B cell (primary cell): ENCODE data around the gene CERT1. TPM values are rescaled to one million over a fixed set of nuclear protein-coding genes. Genes with fewer than 3 reads are reported as not detected.

ENCODE experiments used
- ATAC-seq: fragments of 200-7000 bp; cut with Tn5 transposase; one replicate; pipeline ENCODE4 v1.10.0; 2021; ENCODE audit warnings: low read depth, mild to moderate bottlenecking, moderate number of reproducible peaks, moderate library complexity
- CTCF ChIA-PET: fragments of 350-600 bp; sonication (Branson Sonifier 250); formaldehyde crosslinking; loops from one replicate; lab custom pipeline; 2021; ENCODE audit warnings: antibody characterized with exemption, inconsistent platforms; lab: Charles Lee
- POLR2A ChIA-PET: fragments of 350-600 bp; sonication (Branson Sonifier 250); formaldehyde crosslinking; loops from one replicate; lab custom pipeline; 2021; ENCODE audit warnings: antibody characterized with exemption; lab: Charles Lee
- DNase-seq: peaks from one replicate; pipeline ENCODE4 v3.0.0; 2013
- H2AFZ ChIP-seq: 2 replicates; pipeline ENCODE4 v1.6.1; 2012; ENCODE audit warnings: mild to moderate bottlenecking, low read depth, low read length; ENCODE audit not compliant: insufficient read depth, poor library complexity, severe bottlenecking
- H3K27ac ChIP-seq, 2 donors: 1 replicate in 1 of 2; 2 replicates in 1 of 2; pipeline ENCODE4 v1.5.1; 2012 to 2013; ENCODE audit warnings: low read length in 2 of 2, mild to moderate bottlenecking in 2 of 2, moderate library complexity in 1 of 2
- H3K27me3 ChIP-seq, 4 experiments: fragments of 200-600 bp in 1 of 4; sonication (generic) in 1 of 4; replicated peaks in 1 of 4; 1 replicate in 2 of 4; 2 replicates in 2 of 4; pipeline versions ENCODE4 v1.6.1 to v1.7.0; 2013 to 2016; ENCODE audit warnings: low read length in 3 of 4, mild to moderate bottlenecking in 2 of 4, mixed read lengths in 1 of 4, moderate library complexity in 1 of 4; ENCODE audit not compliant: insufficient read depth in 4 of 4, control insufficient read depth in 3 of 4; ENCODE audit errors: control extremely low read depth in 1 of 4
- H3K36me3 ChIP-seq, 2 experiments: replicated peaks in 1 of 2; 1 replicate in 1 of 2; 2 replicates in 1 of 2; pipeline versions ENCODE4 v1.6.1 to v1.7.1; 2013; ENCODE audit warnings: low read length in 1 of 2; ENCODE audit not compliant: insufficient read depth in 2 of 2, control insufficient read depth in 1 of 2; ENCODE audit errors: control extremely low read depth in 1 of 2, extremely low read depth in 1 of 2
- H3K4me1 ChIP-seq, 2 donors: fragments of 200-600 bp in 1 of 2; sonication (generic) in 1 of 2; 1 replicate in 1 of 2; 2 replicates in 1 of 2; pipeline versions ENCODE4 v1.5.1 to v1.6.1; 2013 to 2017; ENCODE audit warnings: low read length in 2 of 2; ENCODE audit not compliant: control insufficient read depth in 2 of 2, insufficient read depth in 2 of 2
- H3K4me2 ChIP-seq: replicated peaks from 2 replicates; pipeline ENCODE3; 2012; ENCODE audit warnings: mild to moderate bottlenecking, low read depth, low read length; ENCODE audit not compliant: poor library complexity, severe bottlenecking
- H3K4me3 ChIP-seq, 5 experiments: fragments of 200-600 bp in 1 of 5; sonication (generic) in 1 of 5; 1 replicate in 3 of 5; 2 replicates in 2 of 5; pipeline versions ENCODE4 v1.5.1 to v1.7.0; 2011 to 2016; ENCODE audit warnings: low read length in 4 of 5, mild to moderate bottlenecking in 4 of 5, low read depth in 2 of 5, control low read depth in 1 of 5, moderate library complexity in 1 of 5; ENCODE audit not compliant: insufficient read depth in 1 of 5; ENCODE audit errors: control extremely low read depth in 1 of 5, extremely low read depth in 1 of 5
- H3K79me2 ChIP-seq: fragments of 200-600 bp; sonication (generic); one replicate; pipeline ENCODE4 v1.6.0; 2016; ENCODE audit warnings: low read length; ENCODE audit not compliant: control insufficient read depth, insufficient read depth
- H3K9ac ChIP-seq: fragments of 200-600 bp; sonication (generic); 2 replicates; pipeline ENCODE4 v1.6.1; 2017; ENCODE audit warnings: mild to moderate bottlenecking, low read length, moderate library complexity
- H3K9me3 ChIP-seq, 3 donors: one replicate each; pipeline versions ENCODE4 v1.6.1 to v1.7.1; 2013; ENCODE audit warnings: low read length in 2 of 3; ENCODE audit not compliant: control insufficient read depth in 2 of 3, insufficient read depth in 1 of 3; ENCODE audit errors: control extremely low read depth in 1 of 3
- H4K20me1 ChIP-seq: 2 replicates; pipeline ENCODE4 v1.6.0; 2012; ENCODE audit warnings: mild to moderate bottlenecking, low read length; ENCODE audit not compliant: insufficient read depth, control insufficient read depth, poor library complexity, severe bottlenecking
- H3K27ac Mint-ChIP-seq: one replicate; pipeline ENCODE4 v1.8.0; 2021; ENCODE audit warnings: mixed read lengths
- H3K27me3 Mint-ChIP-seq: one replicate; pipeline ENCODE4 v1.8.0; 2021; ENCODE audit warnings: mixed read lengths
- H3K4me1 Mint-ChIP-seq: one replicate; pipeline ENCODE4 v1.8.0; 2021; ENCODE audit warnings: mixed read lengths
- H3K4me3 Mint-ChIP-seq: one replicate; pipeline ENCODE4 v1.8.0; 2021; ENCODE audit warnings: mixed read lengths
- H3K9me3 Mint-ChIP-seq: one replicate; pipeline ENCODE4 v1.8.0; 2022; ENCODE audit warnings: mixed read lengths; ENCODE audit not compliant: insufficient read depth
- EZH2 ChIP-seq: IDR thresholded peaks from 2 replicates; pipeline ENCODE4 v1.6.1; 2012; ENCODE audit warnings: borderline replicate concordance, low read depth, mild to moderate bottlenecking, moderate library complexity, low read length; ENCODE audit not compliant: insufficient read depth, poor library complexity, severe bottlenecking
- WGBS: methylation state at CpG from one replicate; pipeline ENCODE4 v1.1.5; 2013; ENCODE audit warnings: missing lambda C conversion rate; ENCODE audit not compliant: insufficient coverage; 5-methylcytosine and 5-hydroxymethylcytosine counted together
- intact Hi-C: fragments of 100-400 bp; cut with micrococcal nuclease; formaldehyde crosslinking; loops from one replicate; pipeline ENCODE4 v1.10.0; 2022
- polyA plus RNA-seq: library from polyadenylated mRNA; depleted of rRNA; stranded (reverse); fragments of >200 nt; gene quantifications from 2 replicates; pipeline ENCODE4 v1.2.3, GENCODE V29; 2012
- total RNA-seq, 2 donors: library from RNA; stranded (reverse); fragments of 120-200 nt in 1 of 2; gene quantifications; 1 replicate in 1 of 2; 2 replicates in 1 of 2; pipeline versions ENCODE4 v1.2.3 to v1.2.4, GENCODE V29; 2013 to 2022
- TF ChIP-seq, protein P1 (sequence below): fragments of 200-600 bp; IDR thresholded peaks from one replicate; pipeline ENCODE4 v1.8.0; 2022; ENCODE audit warnings: antibody characterized with exemption, mild to moderate bottlenecking

CERT1 gene
- total and polyA plus RNA-seq, 2 donors (not counting 1 experiment from before 2014, with no cell fraction given) = 13.7 to 60.5 TPM

- intact Hi-C loops = loop anchor here (5.0 to 10.0 kb wide), 5 partner anchors 53 to 1949 kb away; partner anchors contain the start of genes ANKRA2, GFM2, HEXB and IQGAP2
- Histone ChIP-seq H2AFZ (no peak overlapping the region), H4K20me1 (peaks cover 7% of the 10 kb centered on the region)
Measured at GRCh38 chr5:75513841-75514240, 2.4 kb upstream of the CERT1 start.

More at GRCh38 chr5:75513841-75514240, 2.4 kb upstream of the CERT1 start:
- ChIA-PET CTCF (no interaction called here), POLR2A (no interaction called here)
- Mint-ChIP-seq H3K27ac (peak overlapping the region; percentile 24), H3K9me3 (no peaks in the 10 kb centered on the region), H3K4me1 (peaks cover 63% of the 10 kb centered on the region), H3K27me3 (no peaks in the 10 kb centered on the region), H3K4me3 (peak overlapping the region; percentile 41)
- ATAC-seq = no peak
- H3K4me3 ChIP-seq = peak overlapping the region in 1 of 5 experiments; percentile 11
- DNase-seq = peak; percentile 35
- peaks cover 43 to 50% of the 10 kb centered on the region in 2 donors for H3K4me1 ChIP-seq
- peak overlapping the region; percentile 40 to 77 for H3K27ac ChIP-seq
- H3K79me2 ChIP-seq = peaks cover 95% of the 10 kb centered on the region
- peak overlapping the region; percentile 92 for H3K4me2 ChIP-seq
- no CpG with 5 or more reads among the region's 1 CpG for WGBS
- no peaks in the 10 kb centered on the region for H3K27me3 ChIP-seq
- H3K9ac ChIP-seq = peak overlapping the region; percentile 12
- H3K36me3 ChIP-seq = no peaks in the 10 kb centered on the region
- TF ChIP-seq, protein P1, sequence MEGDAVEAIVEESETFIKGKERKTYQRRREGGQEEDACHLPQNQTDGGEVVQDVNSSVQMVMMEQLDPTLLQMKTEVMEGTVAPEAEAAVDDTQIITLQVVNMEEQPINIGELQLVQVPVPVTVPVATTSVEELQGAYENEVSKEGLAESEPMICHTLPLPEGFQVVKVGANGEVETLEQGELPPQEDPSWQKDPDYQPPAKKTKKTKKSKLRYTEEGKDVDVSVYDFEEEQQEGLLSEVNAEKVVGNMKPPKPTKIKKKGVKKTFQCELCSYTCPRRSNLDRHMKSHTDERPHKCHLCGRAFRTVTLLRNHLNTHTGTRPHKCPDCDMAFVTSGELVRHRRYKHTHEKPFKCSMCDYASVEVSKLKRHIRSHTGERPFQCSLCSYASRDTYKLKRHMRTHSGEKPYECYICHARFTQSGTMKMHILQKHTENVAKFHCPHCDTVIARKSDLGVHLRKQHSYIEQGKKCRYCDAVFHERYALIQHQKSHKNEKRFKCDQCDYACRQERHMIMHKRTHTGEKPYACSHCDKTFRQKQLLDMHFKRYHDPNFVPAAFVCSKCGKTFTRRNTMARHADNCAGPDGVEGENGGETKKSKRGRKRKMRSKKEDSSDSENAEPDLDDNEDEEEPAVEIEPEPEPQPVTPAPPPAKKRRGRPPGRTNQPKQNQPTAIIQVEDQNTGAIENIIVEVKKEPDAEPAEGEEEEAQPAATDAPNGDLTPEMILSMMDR = no peak
- no peak for TF ChIP-seq EZH2
- H3K9me3 ChIP-seq = no peaks in the 10 kb centered on the region
